ENCODE measurements around the gene WDR13.

DNA sequence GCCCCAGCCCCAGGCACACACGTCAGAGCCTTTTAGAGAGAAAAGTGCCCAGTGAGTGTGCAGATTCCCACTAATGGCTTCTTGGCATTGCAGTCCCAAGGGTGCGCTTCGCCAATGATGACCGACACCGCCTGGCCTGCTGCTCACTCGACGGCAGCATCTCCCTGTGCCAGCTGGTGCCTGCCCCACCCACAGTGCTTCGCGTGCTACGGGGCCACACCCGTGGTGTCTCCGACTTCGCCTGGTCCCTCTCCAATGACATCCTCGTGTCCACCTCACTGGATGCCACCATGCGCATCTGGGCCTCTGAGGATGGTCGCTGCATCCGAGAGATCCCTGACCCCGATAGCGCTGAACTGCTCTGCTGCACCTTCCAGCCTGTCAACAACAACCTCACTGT, 2.9 kb downstream of the WDR13 start:
- TF ChIP-seq CTCF (conservative IDR thresholded peaks at IDR 0.05; ENCODE audit: low read length) = no peak
- TF ChIP-seq EZH2phosphoT487 (IDR thresholded peaks at IDR 0.05; ENCODE audit: borderline replicate concordance) = no peak

All from Loucy (cell line).